ENCODE measurements around the gene IL37. TPM values are rescaled to one million over a fixed set of nuclear protein-coding genes. Genes with fewer than 3 reads are reported as not detected.
A peak's percentile ranks its signal among the peaks of the same experiment; 100 is the strongest.
"Not testable (repeated sequence)": the region's sequence is repeated elsewhere in the genome, so short reads cannot be mapped to it uniquely, and the experiment has no call there.

Gene IL37
- total RNA-seq, 1 donor from 2014 or later: not detected

- no peak for DNase-seq
These were observed 12.4 kb downstream of the IL37 start for GRCh38 chr2:112923237-112923966.

- no peak for DNase-seq
These were observed 13.0 kb downstream of the IL37 start for GRCh38 chr2:112923967-112924338.

GRCh38 chr2:112924360-112924759 is 13.4 kb downstream of the IL37 start:
- no peak for DNase-seq

DNA sequence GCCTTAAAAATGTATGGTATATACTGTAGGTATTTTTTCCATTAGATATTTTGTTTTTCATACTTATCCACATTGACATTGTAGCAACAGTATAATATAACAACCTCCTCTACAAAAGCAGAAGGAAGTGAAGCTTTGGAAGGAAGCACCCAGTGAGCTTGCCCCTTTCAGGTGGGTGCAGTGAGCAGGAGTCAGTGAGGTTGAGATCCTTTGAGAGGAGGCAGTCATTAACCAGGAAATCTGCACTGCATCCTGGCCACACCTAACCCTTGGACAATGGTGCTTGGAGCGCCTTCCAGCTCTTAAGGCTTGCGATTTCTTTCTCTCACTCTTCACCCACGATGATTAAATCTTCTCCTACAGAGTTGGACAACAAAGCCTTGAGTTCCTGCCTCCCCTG is 13.9 kb downstream of the IL37 start:
- DNase-seq: no peak

DNA sequence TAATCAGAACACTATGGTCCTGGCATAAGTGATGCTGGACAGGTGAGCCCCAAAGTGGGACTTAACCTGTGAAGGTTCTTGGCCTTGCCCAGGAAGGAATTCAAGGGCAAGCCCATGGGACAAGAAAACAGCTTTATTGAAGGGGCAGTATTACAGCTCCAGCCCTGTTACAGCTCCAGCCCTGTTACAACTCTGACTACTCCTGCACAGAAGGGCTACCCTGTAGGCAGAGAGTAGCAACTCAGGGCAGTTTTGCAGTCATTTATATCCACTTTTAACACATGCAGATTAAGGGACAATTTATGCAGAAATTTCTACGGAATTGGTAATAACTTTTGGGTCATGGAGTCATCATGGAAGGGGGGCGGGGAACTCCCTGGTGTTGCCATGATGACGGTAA is 15.7 kb downstream of the IL37 start:
- DNase-seq: no peak

GRCh38 chr2:112927745-112928144 is 16.8 kb downstream of the IL37 start:
- no peak for DNase-seq

- no peak for DNase-seq
These were observed 22.3 kb downstream of the IL37 start for GRCh38 chr2:112933261-112933660.

DNA sequence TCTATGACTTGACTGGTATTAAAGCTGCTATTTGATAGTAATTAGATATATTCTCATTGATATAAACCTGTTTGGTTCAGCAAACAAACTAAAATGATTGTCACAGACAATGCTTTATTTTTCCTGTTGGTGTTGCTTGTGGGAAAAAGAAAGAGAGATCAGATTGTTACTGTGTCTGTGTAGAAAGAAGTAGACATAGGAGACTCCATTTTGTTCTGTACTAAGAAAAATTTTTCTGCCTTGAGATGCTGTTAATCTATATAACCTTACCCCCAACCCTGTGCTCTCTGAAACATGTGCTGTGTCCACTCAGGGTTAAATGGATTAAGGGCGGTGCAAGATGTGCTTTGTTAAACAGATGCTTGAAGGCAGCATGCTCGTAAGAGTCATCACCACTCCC is 23.2 kb downstream of the IL37 start:
- not testable (repeated sequence) for DNase-seq

DNA sequence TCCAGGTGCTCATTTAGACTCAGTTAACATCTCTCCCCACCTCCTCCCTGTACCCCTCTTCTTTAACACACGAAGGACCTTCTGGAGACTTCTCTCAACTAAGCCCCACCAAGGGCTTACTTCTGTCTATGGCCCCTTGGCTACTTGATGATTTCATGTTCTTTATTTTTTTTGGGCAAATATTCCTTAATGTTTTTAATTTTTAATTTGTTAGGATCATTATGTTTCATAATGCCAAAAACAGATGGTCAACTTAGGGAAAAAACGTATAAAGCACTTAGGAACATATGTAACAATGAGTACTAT is 25.9 kb downstream of the IL37 start:
- DNase-seq: no peak

DNA sequence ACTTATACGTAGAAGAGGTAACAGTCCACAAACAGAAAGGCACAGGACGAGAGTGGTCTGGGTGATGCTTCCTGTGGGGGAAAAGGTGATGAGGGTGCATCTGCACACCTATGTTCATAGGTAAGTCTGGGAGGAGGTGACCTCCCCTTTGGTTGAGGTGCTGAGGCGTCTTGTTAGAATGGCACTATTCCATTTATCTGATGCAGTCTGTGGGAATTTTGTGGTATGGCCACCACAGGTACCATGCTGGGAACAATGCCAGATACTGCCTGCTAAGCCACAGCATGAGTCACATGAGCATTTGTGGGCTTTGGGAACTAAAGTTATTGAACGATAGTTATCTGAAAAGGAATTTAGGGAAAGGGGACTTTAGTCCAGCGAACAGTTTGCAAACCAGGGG is 27.9 kb downstream of the IL37 start:
- no peak for DNase-seq

DNA sequence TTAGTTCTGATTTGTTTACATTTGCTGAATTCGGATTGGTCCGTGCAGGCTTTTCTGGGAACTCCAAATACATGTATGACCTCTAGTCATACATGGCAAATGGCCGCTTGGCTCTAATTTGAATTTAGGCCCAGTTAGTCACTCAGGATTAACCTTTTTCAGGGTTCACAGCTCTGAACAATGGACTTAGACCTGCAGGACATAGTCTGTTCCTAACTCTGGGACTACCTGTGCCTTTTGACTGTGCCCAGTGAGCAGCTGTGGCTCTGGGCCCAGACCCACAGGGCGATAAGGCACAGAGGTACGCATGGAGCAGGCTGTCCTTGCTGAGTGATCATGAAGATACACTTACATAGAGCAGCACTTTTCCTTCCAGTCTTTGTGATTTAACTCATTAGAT is 28.5 kb downstream of the IL37 start:
- no peak for DNase-seq

- DNase-seq: no peak
These were observed 30.1 kb downstream of the IL37 start for GRCh38 chr2:112940859-112941625.

GRCh38 chr2:112941753-112942653 is 31.0 kb downstream of the IL37 start:
- DNase-seq: peak; percentile 41

DNA sequence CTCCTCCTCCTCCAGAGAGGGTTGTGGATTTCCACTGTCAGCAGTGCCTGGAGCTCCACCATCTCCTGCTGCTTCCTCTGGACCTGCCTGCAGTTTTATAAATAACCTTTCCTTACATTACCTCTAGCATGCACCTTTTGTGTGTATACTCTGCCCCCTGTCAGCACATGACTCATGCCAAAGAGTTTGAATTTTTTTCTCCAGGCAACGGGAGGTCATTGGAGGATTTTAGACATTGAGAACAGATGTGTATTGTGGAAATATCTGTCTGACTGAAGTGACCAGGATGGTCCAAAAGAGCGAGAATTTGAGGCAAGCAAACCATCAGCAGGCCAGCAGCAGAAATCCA is 31.7 kb downstream of the IL37 start:
- no peak for DNase-seq

DNA sequence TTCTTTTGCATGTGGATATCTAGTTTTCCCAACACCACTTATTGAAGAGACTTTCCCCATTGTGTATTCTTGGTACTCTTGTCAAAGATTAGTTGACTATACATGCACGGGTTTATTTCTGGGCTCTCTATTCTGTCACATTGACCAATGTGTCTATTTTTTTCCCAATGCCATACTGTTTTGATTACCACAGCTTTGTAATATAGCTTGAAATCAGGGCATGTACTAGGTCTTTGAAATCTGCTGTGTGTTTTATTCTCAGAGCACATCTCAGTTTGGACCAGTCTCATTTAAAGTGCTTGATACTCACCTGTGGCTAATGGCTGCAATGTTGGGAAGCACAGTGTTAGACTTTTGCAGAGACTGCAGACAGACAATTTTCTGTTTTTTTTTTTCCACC is 34.0 kb downstream of the IL37 start:
- no peak for DNase-seq

DNA sequence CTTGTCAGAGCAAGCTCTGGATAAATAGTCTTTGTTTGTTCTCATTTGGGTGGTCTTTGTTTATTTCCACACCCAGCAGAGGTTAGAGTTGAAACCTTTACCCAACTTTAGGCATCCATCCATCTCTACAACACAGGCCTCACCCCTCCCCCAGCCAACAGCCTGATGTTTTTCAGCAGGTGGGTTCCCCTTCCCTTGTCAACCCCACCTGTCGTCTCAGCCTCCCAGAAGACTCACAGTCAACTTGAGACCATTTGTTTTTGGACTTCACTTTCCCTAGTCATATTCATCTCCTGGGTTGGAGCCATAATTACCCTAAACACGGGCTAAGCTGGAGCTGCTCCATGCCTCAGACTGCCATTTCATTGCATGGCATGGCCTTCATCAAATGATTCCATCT is 35.1 kb downstream of the IL37 start:
- DNase-seq: no peak

- no peak for DNase-seq
These were observed 36.4 kb downstream of the IL37 start for GRCh38 chr2:112947374-112947773.

DNA sequence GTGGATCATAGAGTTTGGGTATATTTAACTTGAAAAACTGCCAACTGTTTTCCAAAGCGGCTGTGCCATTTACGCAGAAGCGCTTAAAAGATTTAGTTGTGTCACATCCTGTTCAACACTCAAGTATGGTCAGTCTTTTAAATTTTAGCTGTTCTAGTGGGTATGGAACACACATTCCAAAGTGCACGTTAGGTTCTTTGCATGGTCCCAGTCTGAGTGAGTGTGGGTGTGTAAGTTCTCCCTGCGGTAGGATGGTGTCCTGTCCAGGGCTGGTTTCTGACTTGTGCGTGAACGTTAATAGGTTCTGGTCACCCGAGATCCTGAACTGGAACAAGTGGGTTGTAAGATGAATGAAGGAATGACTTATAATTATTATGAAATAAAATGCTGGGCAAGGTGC is 38.5 kb downstream of the IL37 start:
- no peak for DNase-seq

DNA sequence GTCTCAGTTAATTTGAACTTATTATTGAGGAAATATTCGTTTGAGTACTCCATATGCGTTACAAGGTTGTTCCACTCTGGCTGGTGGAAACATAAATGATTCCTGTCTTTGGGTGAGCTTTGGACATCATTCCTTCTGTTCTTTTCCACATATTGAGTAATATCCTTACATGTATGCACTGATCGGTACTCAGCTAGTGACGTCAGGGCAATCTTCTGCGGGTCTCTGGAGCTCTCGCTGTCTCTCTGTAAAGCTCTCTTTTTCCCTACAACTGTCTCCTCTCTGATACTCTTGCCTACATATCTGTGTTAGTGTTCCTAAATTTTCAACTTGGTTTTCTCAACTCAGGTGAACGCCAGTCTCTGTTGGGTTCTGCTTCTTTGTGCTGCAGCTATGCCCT is 43.4 kb downstream of the IL37 start:
- no peak for DNase-seq

DNA sequence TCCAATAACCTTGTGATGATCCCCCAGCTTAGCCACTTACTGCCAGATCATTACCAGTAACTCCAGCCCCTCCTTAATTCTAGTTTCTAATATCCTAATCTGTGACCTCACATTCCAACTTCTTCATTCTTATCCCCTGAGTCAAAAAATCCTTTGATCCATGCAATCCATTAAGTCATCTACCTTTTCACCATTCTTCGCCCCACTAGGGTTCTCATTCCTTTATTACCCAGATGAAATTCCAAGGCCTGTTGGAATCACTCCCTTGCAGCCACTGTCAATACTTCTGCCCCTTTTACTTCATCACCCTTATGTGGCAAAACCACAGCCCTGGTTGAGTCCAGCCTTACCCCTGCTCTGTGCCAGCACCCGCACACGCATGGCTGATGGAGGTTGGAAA is 46.5 kb downstream of the IL37 start:
- no peak for DNase-seq

- DNase-seq: no peak
These were observed 47.6 kb downstream of the IL37 start for GRCh38 chr2:112958428-112959108.

DNA sequence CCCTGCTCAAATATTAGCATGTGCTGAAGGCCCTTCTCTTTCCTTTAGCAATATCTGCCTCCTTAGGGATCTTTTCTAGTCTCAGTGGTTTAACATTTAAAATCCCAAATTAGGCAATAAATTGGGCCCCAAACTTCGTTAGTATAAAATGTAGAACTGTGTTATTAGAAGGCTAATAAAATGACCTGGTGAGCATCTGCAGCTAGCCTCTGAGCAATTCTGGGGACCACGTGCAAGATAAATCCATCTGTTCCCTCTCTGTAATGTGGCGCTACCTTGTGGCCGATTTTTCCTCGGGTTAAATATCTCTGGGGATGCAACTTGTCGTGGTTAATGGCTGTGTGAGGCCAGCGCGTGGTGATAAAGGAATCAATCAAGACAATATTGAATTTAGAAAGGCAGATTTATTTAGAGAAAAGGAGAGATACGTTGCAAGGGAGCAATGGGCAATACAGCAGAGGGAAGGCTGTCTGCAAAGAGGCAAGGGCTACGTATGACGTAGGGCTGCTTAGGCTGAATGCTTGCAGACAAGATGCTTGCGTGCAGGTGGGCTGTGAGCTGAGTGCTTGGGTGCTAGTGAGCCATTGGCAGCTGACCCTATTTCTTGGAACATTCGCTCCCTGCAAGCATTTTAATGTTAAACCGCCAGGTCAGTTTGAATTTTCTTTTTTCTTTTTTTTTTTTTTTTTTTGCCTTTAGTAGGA is 48.3 kb downstream of the IL37 start:
- no peak for DNase-seq

Data from occipital lobe (tissue), 2 donors.